ENCODE results near the gene PIP4P1. TPM values are rescaled to one million over a fixed set of nuclear protein-coding genes. Genes with fewer than 3 reads are reported as not detected.

Gene PIP4P1
- total and polyA plus RNA-seq, 12 donors: 10.6 to 60.1 (median 29.5) TPM

GRCh38 chr14:20477211-20477876 lies 16.1 kb upstream of the PIP4P1 start:
- H3K36me3 ChIP-seq (replicated peaks in 1 of 2): peaks cover 0 to 45% of the 10 kb centered on the region in 2 donors
- WGBS, 4 donors: 52 to 88% (median 61%) methylated on average over 1 of the region's 1 CpG
- H3K27ac ChIP-seq: peak overlapping the region in 1 of 5 donors; percentile 53
- H3K9me3 ChIP-seq (replicated peaks in 1 of 3): no peaks in the 10 kb centered on the region
- H3K4me3 ChIP-seq: no peak overlapping the region
- intact Hi-C loops (cut with DNase I): no loop called here
- H3K27me3 ChIP-seq: no peaks in the 10 kb centered on the region
- no peak for TF ChIP-seq POLR2A (IDR thresholded peaks at IDR 0.05)
- TF ChIP-seq CTCF (IDR thresholded peaks at IDR 0.05): no peak
- H3K4me1 ChIP-seq (replicated peaks in 1 of 2): peaks cover 0 to 19% of the 10 kb centered on the region in 2 donors
- peak in 2 of 7 donors; percentile 20 to 67 for DNase-seq

GRCh38 chr14:20476776-20477175 lies 15.5 kb upstream of the PIP4P1 start:
- Histone ChIP-seq H3K36me3 (replicated peaks in 1 of 2) (peaks cover 0 to 46% of the 10 kb centered on the region in 2 donors), H3K27me3 (no peaks in the 10 kb centered on the region)

GRCh38 chr14:20472536-20473169 lies 11.4 kb upstream of the PIP4P1 start:
- Histone ChIP-seq H3K4me3 (no peak overlapping the region), H3K36me3 (replicated peaks in 1 of 2) (peaks cover 0 to 46% of the 10 kb centered on the region in 2 donors), H3K4me1 (replicated peaks in 1 of 2) (peaks cover 8 to 28% of the 10 kb centered on the region in 2 donors), H3K9me3 (replicated peaks in 1 of 3) (no peaks in the 10 kb centered on the region), H3K27ac (no peak overlapping the region), H3K27me3 (no peaks in the 10 kb centered on the region)
- DNase-seq: no peak
- TF ChIP-seq POLR2A (IDR thresholded peaks at IDR 0.05) (no peak), CTCF (IDR thresholded peaks at IDR 0.05) (no peak)
- intact Hi-C loops (cut with DNase I): no loop called here
- 84 to 89% (median 86%) methylated on average over 2 of the region's 2 CpGs for WGBS, 4 donors

More at GRCh38 chr14:20476776-20477175, 15.5 kb upstream of the PIP4P1 start:
- DNase-seq: no peak
- WGBS, 4 donors: 86 to 88% (median 87%) methylated on average over 5 of the region's 5 CpGs
- no peak overlapping the region for H3K4me3 ChIP-seq
- intact Hi-C loops (cut with DNase I): no loop called here
- H3K9me3 ChIP-seq (replicated peaks in 1 of 3): no peaks in the 10 kb centered on the region
- no peak for TF ChIP-seq POLR2A (IDR thresholded peaks at IDR 0.05)
- no peak for TF ChIP-seq CTCF (IDR thresholded peaks at IDR 0.05)
- peak overlapping the region in 1 of 5 donors; percentile 53 for H3K27ac ChIP-seq
- H3K4me1 ChIP-seq (replicated peaks in 1 of 2): peaks cover 0 to 19% of the 10 kb centered on the region in 2 donors

GRCh38 chr14:20470603-20470901 lies 9.3 kb upstream of the PIP4P1 start:
- H3K4me1 ChIP-seq (replicated peaks in 1 of 2): peaks cover 8 to 15% of the 10 kb centered on the region in 2 donors
- no peaks in the 10 kb centered on the region for H3K9me3 ChIP-seq (replicated peaks in 1 of 3)
- WGBS, 4 donors: 0 to 6% (median 4%) methylated on average over 2 of the region's 2 CpGs
- peak overlapping the region in 1 of 4 donors; percentile 75 for H3K4me3 ChIP-seq
- H3K27me3 ChIP-seq: no peaks in the 10 kb centered on the region
- DNase-seq: no peak
- peak overlapping the region in 2 of 5 donors; percentile 86 to 93 for H3K27ac ChIP-seq
- TF ChIP-seq CTCF (IDR thresholded peaks at IDR 0.05): no peak
- TF ChIP-seq POLR2A (IDR thresholded peaks at IDR 0.05): no peak
- H3K36me3 ChIP-seq (replicated peaks in 1 of 2): peaks cover 0 to 30% of the 10 kb centered on the region in 2 donors
- intact Hi-C loops (cut with DNase I): no loop called here
